MM.1S (cell line): ENCODE data around the gene PRKCA.

ENCODE experiments used
- CTCF ChIP-seq: fragments of 300-600 bp; sonication (generic); IDR thresholded peaks from 2 replicates; pipeline ENCODE4 v1.5.1; 2016; ENCODE audit warnings: antibody characterized with exemption, low read length, mixed read lengths
- EZH2 ChIP-seq: fragments of 300-600 bp; sonication (generic); optimal IDR thresholded peaks from 2 replicates; pipeline ENCODE3; 2017; ENCODE audit warnings: low read depth, mild to moderate bottlenecking, antibody characterized with exemption, low read length, mixed read lengths
- EZH2phosphoT487 ChIP-seq: fragments of 300-600 bp; sonication (generic); IDR thresholded peaks from 2 replicates; pipeline ENCODE4 v1.6.1; 2018; ENCODE audit warnings: antibody characterized with exemption, low read length

- TF ChIP-seq CTCF (no peak), EZH2 (no peak), EZH2phosphoT487 (no peak)
Observed at GRCh38 chr17:66496306-66496705, 193.9 kb downstream of the PRKCA start.
